HepG2 (cell line): Measurements from ENCODE around the gene ANTKMT. TPM values are rescaled to one million over a fixed set of nuclear protein-coding genes. Genes with fewer than 3 reads are reported as not detected.

Experiments used
- ATRX ChIP-seq: sonication (generic); formaldehyde crosslinking; IDR thresholded peaks from 2 replicates; pipeline ENCODE4 v1.4.0; 2020; ENCODE audit warnings: missing genetic modification reagents, borderline replicate concordance
- CC2D1A ChIP-seq: sonication (generic); formaldehyde crosslinking; IDR thresholded peaks from 2 replicates; pipeline ENCODE4 v1.8.1; 2023; ENCODE audit warnings: mild to moderate bottlenecking, missing genetic modification reagents
- HIVEP1 ChIP-seq: sonication (generic); formaldehyde crosslinking; IDR thresholded peaks from 2 replicates; pipeline ENCODE4 v1.4.0; 2020; ENCODE audit warnings: mild to moderate bottlenecking, missing genetic modification reagents
- KLF16 ChIP-seq, 2 experiments: sonication (generic) in 1 of 2; formaldehyde crosslinking in 1 of 2; IDR thresholded peaks; 2 replicates each; pipeline versions ENCODE4 v1.6.1 to v1.8.0; 2016 to 2023; ENCODE audit warnings: missing genetic modification reagents in 2 of 2, missing compliant biosample characterization in 1 of 2
- SP4 ChIP-seq: sonication (generic); formaldehyde crosslinking; IDR thresholded peaks from 2 replicates; pipeline ENCODE4 v1.8.1; 2023; ENCODE audit warnings: mild to moderate bottlenecking, missing genetic modification reagents
- ZNF317 ChIP-seq: sonication (generic); formaldehyde crosslinking; IDR thresholded peaks from 2 replicates; pipeline ENCODE4 v1.5.0; 2020; ENCODE audit warnings: mild to moderate bottlenecking, missing genetic modification reagents
- polyA plus RNA-seq, 8 experiments: library from polyadenylated mRNA; depleted of rRNA in 3 of 8; stranded (reverse) in 7 of 8; unstranded in 1 of 8; fragments of >200 nt; fragmentation: Illumina TruSeq in 4 of 8; extraction: Trizol in 4 of 8; gene quantifications; 2 replicates each; pipeline versions ENCODE4 v1.2.1 to v1.2.3, GENCODE V29; 2011 to 2016; ENCODE audit warnings: low read depth in 4 of 8, missing spikeins in 1 of 8, mixed read lengths in 1 of 8; ENCODE audit not compliant: insufficient read depth in 1 of 8
- total RNA-seq, 5 experiments: library from RNA; depleted of rRNA; stranded (reverse); fragments of >200 nt; fragmentation: Illumina TruSeq; extraction: Trizol; gene quantifications; 2 replicates each; pipeline ENCODE4 v1.2.3, GENCODE V29; 2016; ENCODE audit warnings: low read depth in 1 of 5
- TF ChIP-seq, protein P1 (sequence below): sonication (generic); formaldehyde crosslinking; IDR thresholded peaks from 2 replicates; pipeline ENCODE4 v1.4.0; 2020; ENCODE audit warnings: missing genetic modification reagents
- TF ChIP-seq, protein P2 (sequence below): sonication (generic); formaldehyde crosslinking; IDR thresholded peaks from 2 replicates; pipeline ENCODE4 v1.8.0; 2022; ENCODE audit warnings: missing genetic modification reagents, mild to moderate bottlenecking, borderline replicate concordance
- TF ChIP-seq, protein P3 (sequence below): sonication (generic); formaldehyde crosslinking; IDR thresholded peaks from 2 replicates; pipeline ENCODE4 v1.8.1; 2023; ENCODE audit warnings: mild to moderate bottlenecking, inconsistent platforms, moderate library complexity, missing genetic modification reagents, borderline replicate concordance
- TF ChIP-seq, protein P4 (sequence below): IDR thresholded peaks from 2 replicates; pipeline ENCODE4 v1.6.1; 2016
- TF ChIP-seq, protein P5 (sequence below): IDR thresholded peaks from 2 replicates; pipeline ENCODE4 v1.6.1; 2016; ENCODE audit warnings: low read depth, missing genetic modification reagents, missing compliant biosample characterization

ANTKMT gene
- total and polyA plus RNA-seq, 2 of the 13 experiments (the other 11 are each of a cell fraction or from before 2014, with no cell fraction given), result 7.5 to 47.8 TPM

DNA sequence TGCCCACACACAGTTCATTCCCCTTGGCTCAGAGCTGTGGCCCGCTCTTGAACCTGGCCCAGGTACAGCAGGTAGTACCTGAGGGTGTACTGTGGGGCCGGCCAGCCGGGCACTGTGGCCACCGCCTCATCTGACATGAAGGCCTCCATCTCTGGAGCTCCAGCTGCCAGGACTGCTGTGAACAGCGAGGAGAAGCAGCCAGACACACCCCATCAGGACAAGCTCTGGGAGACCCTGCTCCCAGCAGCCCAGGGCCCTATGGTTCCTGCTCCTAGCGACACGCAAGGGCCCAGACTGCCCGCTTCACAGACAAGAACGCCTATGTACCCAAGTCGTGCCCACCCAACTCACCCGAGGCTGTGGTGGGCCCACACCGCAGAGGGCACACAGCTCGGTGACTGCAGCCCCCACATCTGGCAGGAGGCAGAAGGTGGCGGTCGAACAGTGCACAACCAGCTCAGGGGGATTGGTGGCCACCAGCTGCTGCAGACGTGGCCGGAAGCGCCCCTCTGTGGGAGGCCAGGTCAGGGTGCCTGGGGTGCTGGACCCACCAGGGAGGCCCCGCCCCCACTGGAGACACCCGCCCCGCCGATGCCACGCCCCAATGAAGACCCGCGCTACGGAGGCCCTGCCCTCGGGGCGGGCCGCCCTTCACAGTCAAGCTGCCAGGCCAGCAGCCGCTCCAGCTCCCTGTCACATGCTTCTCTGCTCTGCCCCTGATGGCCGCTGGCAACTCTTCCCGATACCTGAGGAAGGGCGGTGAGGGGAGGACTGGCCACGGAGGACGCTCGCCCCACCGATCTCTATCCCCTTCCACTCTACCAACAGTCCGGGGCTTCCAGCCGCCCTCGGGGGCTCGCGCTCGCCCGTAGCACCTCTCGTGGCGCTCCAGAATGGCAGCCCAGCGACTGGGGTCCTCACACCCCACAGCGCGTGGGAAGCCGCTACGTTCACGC is 41.8 kb upstream of the ANTKMT start (continued):
- TF ChIP-seq, protein P1, sequence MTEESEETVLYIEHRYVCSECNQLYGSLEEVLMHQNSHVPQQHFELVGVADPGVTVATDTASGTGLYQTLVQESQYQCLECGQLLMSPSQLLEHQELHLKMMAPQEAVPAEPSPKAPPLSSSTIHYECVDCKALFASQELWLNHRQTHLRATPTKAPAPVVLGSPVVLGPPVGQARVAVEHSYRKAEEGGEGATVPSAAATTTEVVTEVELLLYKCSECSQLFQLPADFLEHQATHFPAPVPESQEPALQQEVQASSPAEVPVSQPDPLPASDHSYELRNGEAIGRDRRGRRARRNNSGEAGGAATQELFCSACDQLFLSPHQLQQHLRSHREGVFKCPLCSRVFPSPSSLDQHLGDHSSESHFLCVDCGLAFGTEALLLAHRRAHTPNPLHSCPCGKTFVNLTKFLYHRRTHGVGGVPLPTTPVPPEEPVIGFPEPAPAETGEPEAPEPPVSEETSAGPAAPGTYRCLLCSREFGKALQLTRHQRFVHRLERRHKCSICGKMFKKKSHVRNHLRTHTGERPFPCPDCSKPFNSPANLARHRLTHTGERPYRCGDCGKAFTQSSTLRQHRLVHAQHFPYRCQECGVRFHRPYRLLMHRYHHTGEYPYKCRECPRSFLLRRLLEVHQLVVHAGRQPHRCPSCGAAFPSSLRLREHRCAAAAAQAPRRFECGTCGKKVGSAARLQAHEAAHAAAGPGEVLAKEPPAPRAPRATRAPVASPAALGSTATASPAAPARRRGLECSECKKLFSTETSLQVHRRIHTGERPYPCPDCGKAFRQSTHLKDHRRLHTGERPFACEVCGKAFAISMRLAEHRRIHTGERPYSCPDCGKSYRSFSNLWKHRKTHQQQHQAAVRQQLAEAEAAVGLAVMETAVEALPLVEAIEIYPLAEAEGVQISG (CRISPR knock-in tag), result peak; percentile 84
- TF ChIP-seq KLF16 (CRISPR knock-in tag; IDR thresholded peaks at IDR 0.05) (no peak), ATRX (CRISPR knock-in tag) (no peak), ZNF317 (CRISPR knock-in tag) (peak; percentile 46; the same call in 1 of the 2 replicates), SP4 (CRISPR knock-in tag) (peak; percentile 82), CC2D1A (CRISPR knock-in tag) (peak; percentile 22; the same call in 1 of the 2 replicates), HIVEP1 (CRISPR knock-in tag) (0 out of 2 replicates have a peak, but pooled peaks have one; percentile 21)
- TF ChIP-seq, protein P2, sequence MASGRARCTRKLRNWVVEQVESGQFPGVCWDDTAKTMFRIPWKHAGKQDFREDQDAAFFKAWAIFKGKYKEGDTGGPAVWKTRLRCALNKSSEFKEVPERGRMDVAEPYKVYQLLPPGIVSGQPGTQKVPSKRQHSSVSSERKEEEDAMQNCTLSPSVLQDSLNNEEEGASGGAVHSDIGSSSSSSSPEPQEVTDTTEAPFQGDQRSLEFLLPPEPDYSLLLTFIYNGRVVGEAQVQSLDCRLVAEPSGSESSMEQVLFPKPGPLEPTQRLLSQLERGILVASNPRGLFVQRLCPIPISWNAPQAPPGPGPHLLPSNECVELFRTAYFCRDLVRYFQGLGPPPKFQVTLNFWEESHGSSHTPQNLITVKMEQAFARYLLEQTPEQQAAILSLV (CRISPR knock-in tag), result peak; percentile 79; the same call in 1 of the 2 replicates
- TF ChIP-seq, protein P3, sequence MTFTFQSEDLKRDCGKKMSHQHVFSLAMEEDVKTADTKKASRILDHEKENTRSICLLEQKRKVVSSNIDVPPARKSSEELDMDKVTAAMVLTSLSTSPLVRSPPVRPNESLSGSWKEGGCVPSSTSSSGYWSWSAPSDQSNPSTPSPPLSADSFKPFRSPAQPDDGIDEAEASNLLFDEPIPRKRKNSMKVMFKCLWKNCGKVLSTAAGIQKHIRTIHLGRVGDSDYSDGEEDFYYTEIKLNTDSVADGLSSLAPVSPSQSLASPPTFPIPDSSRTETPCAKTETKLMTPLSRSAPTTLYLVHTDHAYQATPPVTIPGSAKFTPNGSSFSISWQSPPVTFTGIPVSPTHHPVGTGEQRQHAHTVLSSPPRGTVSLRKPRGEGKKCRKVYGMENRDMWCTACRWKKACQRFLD (CRISPR knock-in tag), result no peak
- TF ChIP-seq, protein P4, sequence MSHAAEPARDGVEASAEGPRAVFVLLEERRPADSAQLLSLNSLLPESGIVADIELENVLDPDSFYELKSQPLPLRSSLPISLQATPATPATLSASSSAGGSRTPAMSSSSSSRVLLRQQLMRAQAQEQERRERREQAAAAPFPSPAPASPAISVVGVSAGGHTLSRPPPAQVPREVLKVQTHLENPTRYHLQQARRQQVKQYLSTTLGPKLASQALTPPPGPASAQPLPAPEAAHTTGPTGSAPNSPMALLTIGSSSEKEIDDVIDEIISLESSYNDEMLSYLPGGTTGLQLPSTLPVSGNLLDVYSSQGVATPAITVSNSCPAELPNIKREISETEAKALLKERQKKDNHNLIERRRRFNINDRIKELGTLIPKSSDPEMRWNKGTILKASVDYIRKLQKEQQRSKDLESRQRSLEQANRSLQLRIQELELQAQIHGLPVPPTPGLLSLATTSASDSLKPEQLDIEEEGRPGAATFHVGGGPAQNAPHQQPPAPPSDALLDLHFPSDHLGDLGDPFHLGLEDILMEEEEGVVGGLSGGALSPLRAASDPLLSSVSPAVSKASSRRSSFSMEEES, result peak; percentile 81
- TF ChIP-seq, protein P5, sequence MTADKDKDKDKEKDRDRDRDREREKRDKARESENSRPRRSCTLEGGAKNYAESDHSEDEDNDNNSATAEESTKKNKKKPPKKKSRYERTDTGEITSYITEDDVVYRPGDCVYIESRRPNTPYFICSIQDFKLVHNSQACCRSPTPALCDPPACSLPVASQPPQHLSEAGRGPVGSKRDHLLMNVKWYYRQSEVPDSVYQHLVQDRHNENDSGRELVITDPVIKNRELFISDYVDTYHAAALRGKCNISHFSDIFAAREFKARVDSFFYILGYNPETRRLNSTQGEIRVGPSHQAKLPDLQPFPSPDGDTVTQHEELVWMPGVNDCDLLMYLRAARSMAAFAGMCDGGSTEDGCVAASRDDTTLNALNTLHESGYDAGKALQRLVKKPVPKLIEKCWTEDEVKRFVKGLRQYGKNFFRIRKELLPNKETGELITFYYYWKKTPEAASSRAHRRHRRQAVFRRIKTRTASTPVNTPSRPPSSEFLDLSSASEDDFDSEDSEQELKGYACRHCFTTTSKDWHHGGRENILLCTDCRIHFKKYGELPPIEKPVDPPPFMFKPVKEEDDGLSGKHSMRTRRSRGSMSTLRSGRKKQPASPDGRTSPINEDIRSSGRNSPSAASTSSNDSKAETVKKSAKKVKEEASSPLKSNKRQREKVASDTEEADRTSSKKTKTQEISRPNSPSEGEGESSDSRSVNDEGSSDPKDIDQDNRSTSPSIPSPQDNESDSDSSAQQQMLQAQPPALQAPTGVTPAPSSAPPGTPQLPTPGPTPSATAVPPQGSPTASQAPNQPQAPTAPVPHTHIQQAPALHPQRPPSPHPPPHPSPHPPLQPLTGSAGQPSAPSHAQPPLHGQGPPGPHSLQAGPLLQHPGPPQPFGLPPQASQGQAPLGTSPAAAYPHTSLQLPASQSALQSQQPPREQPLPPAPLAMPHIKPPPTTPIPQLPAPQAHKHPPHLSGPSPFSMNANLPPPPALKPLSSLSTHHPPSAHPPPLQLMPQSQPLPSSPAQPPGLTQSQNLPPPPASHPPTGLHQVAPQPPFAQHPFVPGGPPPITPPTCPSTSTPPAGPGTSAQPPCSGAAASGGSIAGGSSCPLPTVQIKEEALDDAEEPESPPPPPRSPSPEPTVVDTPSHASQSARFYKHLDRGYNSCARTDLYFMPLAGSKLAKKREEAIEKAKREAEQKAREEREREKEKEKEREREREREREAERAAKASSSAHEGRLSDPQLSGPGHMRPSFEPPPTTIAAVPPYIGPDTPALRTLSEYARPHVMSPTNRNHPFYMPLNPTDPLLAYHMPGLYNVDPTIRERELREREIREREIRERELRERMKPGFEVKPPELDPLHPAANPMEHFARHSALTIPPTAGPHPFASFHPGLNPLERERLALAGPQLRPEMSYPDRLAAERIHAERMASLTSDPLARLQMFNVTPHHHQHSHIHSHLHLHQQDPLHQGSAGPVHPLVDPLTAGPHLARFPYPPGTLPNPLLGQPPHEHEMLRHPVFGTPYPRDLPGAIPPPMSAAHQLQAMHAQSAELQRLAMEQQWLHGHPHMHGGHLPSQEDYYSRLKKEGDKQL (CRISPR knock-in tag), result no peak
